Gastrocnemius medialis (tissue), 4 donors: ENCODE data around the gene MTF1. TPM values are rescaled to one million over a fixed set of nuclear protein-coding genes. Genes with fewer than 3 reads are reported as not detected.

Experiments used
- ATAC-seq, 2 donors: fragments of 150-250 bp; one replicate each; pipeline ENCODE4 v1.9.1; 2016
- DNase-seq, 2 donors: peaks; one replicate each; pipeline ENCODE4 v3.0.0-alpha.2; 2019
- H3K27ac ChIP-seq, 4 donors: fragments of 200-600 bp; sonication (generic); 1 replicate in 1 of 4; 2 replicates in 3 of 4; pipeline ENCODE4 v1.5.1; 2016 to 2018; ENCODE audit warnings: mild to moderate bottlenecking in 2 of 4, moderate library complexity in 1 of 4
- H3K27me3 ChIP-seq, 3 donors: fragments of 200-600 bp; sonication (generic) in 2 of 3; 1 replicate in 1 of 3; 2 replicates in 2 of 3; pipeline versions ENCODE4 v1.5.1 to v1.6.0; 2016 to 2019; ENCODE audit warnings: mild to moderate bottlenecking in 1 of 3, moderate library complexity in 1 of 3
- H3K36me3 ChIP-seq, 2 donors: fragments of 200-600 bp; sonication (generic) in 1 of 2; one replicate each; pipeline ENCODE4 v1.5.1; 2017 to 2018
- H3K4me1 ChIP-seq, 2 donors: fragments of 200-600 bp; sonication (generic) in 1 of 2; one replicate each; pipeline ENCODE4 v1.5.1; 2016 to 2017; ENCODE audit warnings: mild to moderate bottlenecking in 2 of 2
- H3K4me3 ChIP-seq, 4 donors: fragments of 200-600 bp; sonication (generic) in 3 of 4; 1 replicate in 1 of 4; 2 replicates in 3 of 4; pipeline ENCODE4 v1.5.1; 2016 to 2019; ENCODE audit warnings: mild to moderate bottlenecking in 2 of 4
- H3K9me3 ChIP-seq, 3 donors: fragments of 200-600 bp; sonication (generic) in 2 of 3; 1 replicate in 1 of 3; 2 replicates in 2 of 3; pipeline ENCODE4 v1.5.1; 2016 to 2019
- POLR2A ChIP-seq, 2 donors: fragments of 450-650 bp; IDR thresholded peaks; one replicate each; pipeline ENCODE4 v1.6.1; 2017; ENCODE audit warnings: antibody characterized with exemption in 2 of 2, mild to moderate bottlenecking in 2 of 2, moderate library complexity in 2 of 2
- in situ Hi-C, 4 donors: fragments of 200-750 bp; cut with MboI; loops; one replicate each; pipeline versions ENCODE4 v1.15.0 to v1.8.0; 2017; ENCODE audit warnings: low sequenced_read_pairs in 4 of 4
- intact Hi-C: fragments of 100-400 bp; cut with DNase I; formaldehyde crosslinking; loops from one replicate; pipeline ENCODE4 v1.15.1; 2023; ENCODE audit warnings: low total_unique reads
- total RNA-seq, 4 donors: library from RNA; depleted of rRNA; stranded (reverse); fragments of >200 nt; gene quantifications; one replicate each; pipeline versions ENCODE4 v1.1.0 to v1.2.3, GENCODE V29; 2016
- TF ChIP-seq, protein P1 (sequence below), 5 experiments: fragments of 450-650 bp in 3 of 5; fragments of 200-600 bp in 2 of 5; sonication (generic) in 2 of 5; IDR thresholded peaks in 4 of 5; conservative IDR thresholded peaks in 1 of 5; 1 replicate in 4 of 5; 2 replicates in 1 of 5; pipeline ENCODE4 v1.5.1; 2016 to 2019; ENCODE audit warnings: antibody characterized with exemption in 5 of 5, mild to moderate bottlenecking in 3 of 5, moderate library complexity in 3 of 5

MTF1 gene
- total RNA-seq, 4 donors from 2014 or later: 4.0 to 9.4 (median 6.4) TPM

DNA sequence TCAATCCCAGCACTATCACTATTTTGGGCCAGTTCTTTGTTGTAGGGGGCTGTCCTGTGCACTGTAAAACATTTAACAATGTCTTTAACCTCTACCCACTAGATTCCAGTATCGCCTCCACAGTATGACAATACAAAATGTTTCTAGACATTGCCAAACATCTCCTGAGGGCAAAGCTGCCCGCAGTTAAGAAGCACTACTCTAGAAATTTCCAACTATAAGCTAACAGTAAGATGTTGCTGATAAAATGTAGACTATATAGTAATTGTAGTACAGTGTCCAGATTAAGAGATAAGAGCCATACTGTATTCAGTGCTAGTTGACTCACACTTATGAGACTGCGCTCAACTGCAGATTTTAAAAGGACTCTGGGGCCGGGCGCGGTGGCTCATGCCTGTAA lies 5.0 kb downstream of the MTF1 start:
- ATAC-seq (no peak), DNase-seq (no peak)
- Histone ChIP-seq H3K27me3 (no peaks in the 10 kb centered on the region), H3K9me3 (no peaks in the 10 kb centered on the region), H3K4me1 (peaks cover 45 to 49% of the 10 kb centered on the region in 2 donors), H3K27ac (no peak overlapping the region), H3K4me3 (no peak overlapping the region), H3K36me3 (peaks cover 0 to 9% of the 10 kb centered on the region in 2 donors)
- TF ChIP-seq, protein P1, sequence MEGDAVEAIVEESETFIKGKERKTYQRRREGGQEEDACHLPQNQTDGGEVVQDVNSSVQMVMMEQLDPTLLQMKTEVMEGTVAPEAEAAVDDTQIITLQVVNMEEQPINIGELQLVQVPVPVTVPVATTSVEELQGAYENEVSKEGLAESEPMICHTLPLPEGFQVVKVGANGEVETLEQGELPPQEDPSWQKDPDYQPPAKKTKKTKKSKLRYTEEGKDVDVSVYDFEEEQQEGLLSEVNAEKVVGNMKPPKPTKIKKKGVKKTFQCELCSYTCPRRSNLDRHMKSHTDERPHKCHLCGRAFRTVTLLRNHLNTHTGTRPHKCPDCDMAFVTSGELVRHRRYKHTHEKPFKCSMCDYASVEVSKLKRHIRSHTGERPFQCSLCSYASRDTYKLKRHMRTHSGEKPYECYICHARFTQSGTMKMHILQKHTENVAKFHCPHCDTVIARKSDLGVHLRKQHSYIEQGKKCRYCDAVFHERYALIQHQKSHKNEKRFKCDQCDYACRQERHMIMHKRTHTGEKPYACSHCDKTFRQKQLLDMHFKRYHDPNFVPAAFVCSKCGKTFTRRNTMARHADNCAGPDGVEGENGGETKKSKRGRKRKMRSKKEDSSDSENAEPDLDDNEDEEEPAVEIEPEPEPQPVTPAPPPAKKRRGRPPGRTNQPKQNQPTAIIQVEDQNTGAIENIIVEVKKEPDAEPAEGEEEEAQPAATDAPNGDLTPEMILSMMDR (IDR thresholded peaks at IDR 0.05 in 4 of 5, conservative IDR thresholded peaks at IDR 0.05 in 1 of 5): no peak
- no peak for TF ChIP-seq POLR2A (IDR thresholded peaks at IDR 0.05)
- intact Hi-C loops (no loop called here), in situ Hi-C loops (loop anchor here in 1 of 4 donors (10.0 kb wide), 1 partner anchor 160 kb away; the partner anchor contains the start of gene CDCA8)

DNA sequence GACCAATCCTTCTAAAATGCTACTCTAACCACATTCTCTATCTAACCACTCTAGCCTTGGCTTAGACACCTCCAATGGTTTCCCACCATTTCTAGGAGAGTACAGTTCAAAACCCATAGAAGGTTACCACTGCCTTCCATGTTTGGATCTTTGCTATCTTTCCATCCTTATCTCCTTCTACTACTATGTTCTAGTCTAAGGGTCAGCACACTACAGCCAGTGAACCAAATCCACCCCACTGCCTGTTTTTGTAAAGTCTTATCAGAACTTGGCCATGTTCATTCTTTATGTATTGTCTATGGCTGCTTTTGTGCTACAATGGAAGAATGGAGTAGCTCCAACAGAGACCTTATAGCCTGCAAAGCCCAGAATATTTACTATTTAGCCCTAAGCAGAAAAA lies 6.2 kb downstream of the MTF1 start:
- intact Hi-C loops: no loop called here

DNA sequence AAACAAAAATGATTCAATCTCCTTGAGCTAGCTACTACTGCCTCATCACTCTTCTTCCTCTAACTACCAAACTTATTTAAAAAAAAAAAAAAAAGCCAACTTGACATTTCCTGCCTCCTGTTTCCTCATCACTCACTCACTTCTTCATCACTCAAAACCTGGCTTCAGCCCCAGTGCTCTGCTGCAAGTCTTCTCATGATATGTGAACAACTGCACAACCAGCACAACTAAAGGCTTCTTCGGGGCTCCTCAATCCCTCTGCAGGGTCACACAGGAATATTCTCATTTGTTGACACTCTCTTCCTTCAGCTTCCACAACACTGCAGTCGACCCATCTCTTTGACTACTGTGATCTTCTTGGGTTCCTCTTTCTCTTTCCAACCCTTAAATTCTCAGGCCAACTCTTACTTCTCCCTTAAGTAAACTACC lies 7.6 kb downstream of the MTF1 start:
- Histone ChIP-seq H3K27me3 (no peaks in the 10 kb centered on the region), H3K36me3 (peaks cover 0 to under 1% of the 10 kb centered on the region in 2 donors), H3K9me3 (no peaks in the 10 kb centered on the region), H3K4me3 (no peak overlapping the region), H3K4me1 (peaks cover 27 to 32% of the 10 kb centered on the region in 2 donors), H3K27ac (peak overlapping the region in 1 of 4 donors; percentile 14)
- intact Hi-C loops: no loop called here
- in situ Hi-C loops: loop anchor here in 1 of 4 donors (10.0 kb wide), 1 partner anchor 157 kb away; the partner anchor contains the start of gene CDCA8
- no peak for ATAC-seq
- no peak for TF ChIP-seq POLR2A (IDR thresholded peaks at IDR 0.05)
- TF ChIP-seq, protein P1 (IDR thresholded peaks at IDR 0.05 in 4 of 5, conservative IDR thresholded peaks at IDR 0.05 in 1 of 5): no peak
- DNase-seq: no peak

More for the DNA sequence above, 6.2 kb downstream of the MTF1 start:
- H3K36me3 ChIP-seq: peaks cover 0 to 9% of the 10 kb centered on the region in 2 donors
- no peak for ATAC-seq
- H3K9me3 ChIP-seq: no peaks in the 10 kb centered on the region
- TF ChIP-seq, protein P1 (IDR thresholded peaks at IDR 0.05 in 4 of 5, conservative IDR thresholded peaks at IDR 0.05 in 1 of 5): no peak
- TF ChIP-seq POLR2A (IDR thresholded peaks at IDR 0.05): no peak
- no peak overlapping the region for H3K27ac ChIP-seq
- H3K4me1 ChIP-seq: peaks cover 37 to 43% of the 10 kb centered on the region in 2 donors
- DNase-seq: no peak
- in situ Hi-C loops: loop anchor here in 1 of 4 donors (10.0 kb wide), 1 partner anchor 158 kb away; the partner anchor contains the start of gene CDCA8
- H3K27me3 ChIP-seq: no peaks in the 10 kb centered on the region
- no peak overlapping the region for H3K4me3 ChIP-seq

DNA sequence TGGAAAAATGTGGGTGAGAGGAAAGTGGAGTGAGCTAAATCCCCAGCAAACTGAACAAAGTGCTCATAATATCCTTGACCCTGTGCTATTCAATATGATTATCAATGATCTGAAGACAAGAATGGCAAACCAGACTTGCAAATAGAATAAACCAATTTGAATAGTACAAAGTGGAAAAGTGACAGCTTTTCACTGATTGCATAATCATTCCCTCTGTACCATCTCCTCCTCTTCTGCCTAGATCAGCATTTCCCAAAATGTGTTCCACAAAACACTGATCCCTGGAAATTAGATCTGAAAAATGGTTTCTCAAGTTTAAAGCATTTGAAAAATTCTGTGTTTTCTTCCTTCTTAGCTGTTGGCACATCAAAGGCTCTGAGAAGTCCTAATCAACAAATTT lies 8.1 kb downstream of the MTF1 start:
- DNase-seq (no peak), ATAC-seq (no peak)
- in situ Hi-C loops: loop anchor here in 1 of 4 donors (10.0 kb wide), 1 partner anchor 156 kb away; the partner anchor contains the start of gene CDCA8
- H3K4me1 ChIP-seq: peaks cover 24 to 27% of the 10 kb centered on the region in 2 donors
- H3K36me3 ChIP-seq: no peaks in the 10 kb centered on the region
- TF ChIP-seq, protein P1 (IDR thresholded peaks at IDR 0.05 in 4 of 5, conservative IDR thresholded peaks at IDR 0.05 in 1 of 5): no peak
- TF ChIP-seq POLR2A (IDR thresholded peaks at IDR 0.05): no peak
- peak overlapping the region in 2 of 4 donors; percentile 4 to 14 for H3K27ac ChIP-seq
- H3K4me3 ChIP-seq: no peak overlapping the region
- intact Hi-C loops: no loop called here
- H3K27me3 ChIP-seq: no peaks in the 10 kb centered on the region
- H3K9me3 ChIP-seq: no peaks in the 10 kb centered on the region
